ENCODE measurements around the gene ALAD.
A peak's percentile ranks its signal among the peaks of the same experiment; 100 is the strongest.

GRCh38 chr9:113410207-113410864 lies 9.3 kb upstream of the ALAD start, which contains the start of the genes C9orf43 and POLE3:
- TF ChIP-seq BHLHE40 (IDR thresholded peaks at IDR 0.05; ENCODE audit: borderline replicate concordance) (no peak), HDGF (IDR thresholded peaks at IDR 0.05; ENCODE audit: borderline replicate concordance) (no peak), CTBP1 (IDR thresholded peaks at IDR 0.05; ENCODE audit: borderline replicate concordance) (0 out of 2 replicates have a peak, but pooled peaks have one; percentile 59), FOXA1 (IDR thresholded peaks at IDR 0.05) (no peak), ARNT (IDR thresholded peaks at IDR 0.05) (no peak), NFRKB (IDR thresholded peaks at IDR 0.05) (peak; percentile 63), SUZ12 (IDR thresholded peaks at IDR 0.05) (no peak), LEF1 (IDR thresholded peaks at IDR 0.05; ENCODE audit: borderline replicate concordance) (no peak), FOXM1 (IDR thresholded peaks at IDR 0.05; ENCODE audit: borderline replicate concordance) (peak; percentile 30; the same call in 1 of the 2 replicates), SP1 (IDR thresholded peaks at IDR 0.05) (no peak)
